Measurements from ENCODE around the gene ADAMTS8. TPM values are rescaled to one million over a fixed set of nuclear protein-coding genes. Genes with fewer than 3 reads are reported as not detected.
A peak's percentile ranks its signal among the peaks of the same experiment; 100 is the strongest.

ADAMTS8 gene
- total RNA-seq, 6 experiments from 2014 or later, result 0.11 TPM; not detected in 5

- 91% methylated on average over 4 of the region's 7 CpGs for WGBS (ENCODE audit: insufficient coverage, low coverage, low lambda C conversion rate, missing lambda C conversion rate)
- Histone ChIP-seq H3K4me3 (no peak overlapping the region), H3K4me1 (peaks cover 0 to 3% (median 0%) of the 10 kb centered on the region in 4 donors), H3K36me3 (no peaks in the 10 kb centered on the region), H3K9me3 (no peaks in the 10 kb centered on the region), H3K27ac (no peak overlapping the region), H3K27me3 (peaks cover 0 to under 1% of the 10 kb centered on the region in 2 donors)
- no peak for TF ChIP-seq POLR2A (IDR thresholded peaks at IDR 0.05)
- TF ChIP-seq, protein P1, sequence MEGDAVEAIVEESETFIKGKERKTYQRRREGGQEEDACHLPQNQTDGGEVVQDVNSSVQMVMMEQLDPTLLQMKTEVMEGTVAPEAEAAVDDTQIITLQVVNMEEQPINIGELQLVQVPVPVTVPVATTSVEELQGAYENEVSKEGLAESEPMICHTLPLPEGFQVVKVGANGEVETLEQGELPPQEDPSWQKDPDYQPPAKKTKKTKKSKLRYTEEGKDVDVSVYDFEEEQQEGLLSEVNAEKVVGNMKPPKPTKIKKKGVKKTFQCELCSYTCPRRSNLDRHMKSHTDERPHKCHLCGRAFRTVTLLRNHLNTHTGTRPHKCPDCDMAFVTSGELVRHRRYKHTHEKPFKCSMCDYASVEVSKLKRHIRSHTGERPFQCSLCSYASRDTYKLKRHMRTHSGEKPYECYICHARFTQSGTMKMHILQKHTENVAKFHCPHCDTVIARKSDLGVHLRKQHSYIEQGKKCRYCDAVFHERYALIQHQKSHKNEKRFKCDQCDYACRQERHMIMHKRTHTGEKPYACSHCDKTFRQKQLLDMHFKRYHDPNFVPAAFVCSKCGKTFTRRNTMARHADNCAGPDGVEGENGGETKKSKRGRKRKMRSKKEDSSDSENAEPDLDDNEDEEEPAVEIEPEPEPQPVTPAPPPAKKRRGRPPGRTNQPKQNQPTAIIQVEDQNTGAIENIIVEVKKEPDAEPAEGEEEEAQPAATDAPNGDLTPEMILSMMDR (IDR thresholded peaks at IDR 0.05), result no peak
- ATAC-seq (no peak), DNase-seq (no peak)
- intact Hi-C loops (cut with DNase I), result loop anchor here in 1 of 2 donors (10.0 kb wide), 1 partner anchor 206 kb away; no protein-coding TSS in a partner anchor
Observed at GRCh38 chr11:130421199-130421585, 7.2 kb downstream of the ADAMTS8 start.

DNA sequence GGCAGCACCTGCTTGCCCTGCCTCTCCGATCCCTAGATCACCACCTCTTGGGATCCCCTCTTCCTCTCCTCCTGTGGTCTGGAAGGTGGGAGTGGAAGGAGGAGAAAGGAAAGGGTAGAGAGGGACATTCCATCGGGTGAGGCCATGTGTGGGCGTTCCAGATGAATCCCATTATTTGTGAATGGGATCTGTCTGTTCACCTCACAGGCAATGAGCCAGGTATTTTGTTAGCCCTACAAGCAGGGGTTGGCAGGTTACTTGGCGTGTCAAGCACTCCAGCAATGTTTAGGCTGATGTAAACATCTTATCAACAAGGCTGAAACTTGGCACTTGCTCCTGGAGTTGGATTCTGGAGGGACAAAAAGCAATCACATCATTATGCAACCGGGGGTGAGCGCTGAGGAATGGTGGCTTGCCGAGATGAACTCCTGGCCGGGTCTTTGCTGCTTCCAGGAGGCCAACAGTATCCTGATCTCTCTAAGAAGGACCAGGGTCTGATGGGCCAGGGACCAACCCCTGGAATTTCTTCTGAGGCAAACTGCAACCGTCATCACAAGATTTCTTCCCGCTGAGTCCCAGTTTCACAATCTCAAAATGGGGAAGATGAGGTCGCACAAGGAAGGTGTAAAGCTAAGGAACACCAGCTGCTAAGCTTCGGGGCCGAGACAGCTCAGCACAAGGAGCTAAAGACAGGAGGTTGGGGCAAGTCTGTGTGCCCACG, 7.8 kb downstream of the ADAMTS8 start:
- H3K27ac ChIP-seq, result no peak overlapping the region
- H3K4me3 ChIP-seq, result no peak overlapping the region
- ATAC-seq (peak in 3 of 4 donors; percentile 36 to 54 (median 43)), DNase-seq (no peak)
- no peaks in the 10 kb centered on the region for H3K36me3 ChIP-seq
- peaks cover 0 to 3% (median 0%) of the 10 kb centered on the region in 4 donors for H3K4me1 ChIP-seq
- TF ChIP-seq, protein P1 (IDR thresholded peaks at IDR 0.05), result no peak
- no peak for TF ChIP-seq POLR2A (IDR thresholded peaks at IDR 0.05)
- intact Hi-C loops (cut with DNase I), result loop anchor here in 1 of 2 donors (10.0 kb wide), 1 partner anchor 206 kb away; no protein-coding TSS in a partner anchor
- WGBS (ENCODE audit: insufficient coverage, low coverage, low lambda C conversion rate, missing lambda C conversion rate), result 62% methylated on average over 9 of the region's 14 CpGs
- no peaks in the 10 kb centered on the region for H3K9me3 ChIP-seq
- no peaks in the 10 kb centered on the region for H3K27me3 ChIP-seq

DNA sequence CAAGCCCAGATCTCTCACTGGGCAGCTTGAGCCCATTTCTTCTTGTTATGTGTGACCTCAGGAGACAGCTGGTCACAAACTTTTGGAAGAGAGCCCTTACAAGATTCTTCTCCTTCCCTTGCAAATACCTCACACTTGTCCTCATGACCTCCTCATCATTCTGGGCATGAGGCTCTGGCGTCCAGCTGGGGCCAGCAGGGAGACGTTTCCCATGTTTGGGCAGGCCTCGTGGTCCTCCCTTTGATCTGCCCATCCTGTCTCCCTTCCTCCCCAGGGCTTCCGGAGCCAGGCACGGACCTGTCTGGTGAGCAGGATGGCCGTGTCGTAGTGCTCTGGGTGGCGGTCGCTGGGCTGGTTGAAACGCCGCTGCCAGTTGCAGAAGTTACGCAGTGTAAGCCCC, 9.7 kb downstream of the ADAMTS8 start:
- no peaks in the 10 kb centered on the region for H3K9me3 ChIP-seq
- no peak for TF ChIP-seq POLR2A (IDR thresholded peaks at IDR 0.05)
- TF ChIP-seq, protein P1 (IDR thresholded peaks at IDR 0.05), result no peak
- no peaks in the 10 kb centered on the region for H3K27me3 ChIP-seq
- ATAC-seq (no peak), DNase-seq (no peak)
- H3K27ac ChIP-seq, result no peak overlapping the region
- H3K4me1 ChIP-seq, result peaks cover 0 to 3% (median 0%) of the 10 kb centered on the region in 4 donors
- intact Hi-C loops (cut with DNase I), result no loop called here
- no peak overlapping the region for H3K4me3 ChIP-seq
- no peaks in the 10 kb centered on the region for H3K36me3 ChIP-seq
- WGBS (ENCODE audit: insufficient coverage, low coverage, low lambda C conversion rate, missing lambda C conversion rate), result 42% methylated on average over 2 of the region's 12 CpGs

DNA sequence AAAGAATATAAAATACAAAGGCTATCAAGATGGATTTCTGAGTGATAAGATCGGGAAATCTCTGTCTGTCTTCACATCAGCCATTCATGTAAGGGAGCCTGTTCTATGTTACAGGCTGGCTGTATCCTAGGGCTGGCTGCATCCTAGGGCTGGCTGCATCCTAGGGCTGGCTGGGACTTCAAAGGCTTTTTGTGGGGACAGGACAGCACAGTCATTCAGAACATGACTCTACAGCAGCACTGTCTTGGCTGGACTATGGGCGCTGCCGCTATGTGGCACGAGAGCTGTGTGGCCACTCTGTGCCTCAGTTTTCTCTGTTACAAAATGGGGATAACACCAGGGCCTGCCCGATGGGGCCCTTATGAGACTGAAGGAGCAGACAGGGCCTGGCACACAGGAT, 10.2 kb downstream of the ADAMTS8 start:
- ATAC-seq (no peak), DNase-seq (no peak)
- H3K4me3 ChIP-seq, result no peak overlapping the region
- intact Hi-C loops (cut with DNase I), result no loop called here
- WGBS (ENCODE audit: insufficient coverage, low coverage, low lambda C conversion rate, missing lambda C conversion rate), result 67% methylated on average over 2 of the region's 5 CpGs
- H3K9me3 ChIP-seq, result no peaks in the 10 kb centered on the region
- H3K27me3 ChIP-seq, result no peaks in the 10 kb centered on the region
- no peak overlapping the region for H3K27ac ChIP-seq
- no peaks in the 10 kb centered on the region for H3K36me3 ChIP-seq
- peaks cover 0 to 3% (median 0%) of the 10 kb centered on the region in 4 donors for H3K4me1 ChIP-seq
- TF ChIP-seq, protein P1 (IDR thresholded peaks at IDR 0.05), result no peak
- TF ChIP-seq POLR2A (IDR thresholded peaks at IDR 0.05), result no peak

Data from right lobe of liver (tissue), 6 donors.